ENCODE results near the gene ENOX1. TPM values are rescaled to one million over a fixed set of nuclear protein-coding genes. Genes with fewer than 3 reads are reported as not detected.

ENOX1 gene
- total and polyA plus RNA-seq, 2 of the 8 experiments (the other 6 are each of a cell fraction or from before 2014, with no cell fraction given), result 0.23 to 0.37 TPM

- POLR2A ChIA-PET (ENCODE audit: partially characterized antibody), result no interaction called here
- Histone ChIP-seq H4K20me1 (replicated peaks in 1 of 2; ENCODE audit: control insufficient read depth in 1 of 2, insufficient read depth in 2 of 2, low read length in 2 of 2) (no peaks in the 10 kb centered on the region), H3K4ac (replicated peaks; ENCODE audit: insufficient read length, low read depth, low read length) (no peak overlapping the region), H2BK5ac (ENCODE audit: low read depth, low read length) (no peak overlapping the region), H2AFZ (ENCODE audit: low read length) (no peak overlapping the region), H3K79me1 (ENCODE audit: low read depth, low read length) (no peaks in the 10 kb centered on the region), H4K5ac (ENCODE audit: insufficient read length, low read depth, low read length) (no peak overlapping the region), H3K18ac (ENCODE audit: extremely low read depth, low read length) (no peak overlapping the region), H2AK5ac (ENCODE audit: low read depth, low read length) (no peak overlapping the region), H3K4me1 (replicated peaks in 1 of 4; ENCODE audit: control insufficient read depth in 3 of 4, insufficient read depth in 4 of 4, low read length in 3 of 4) (no peaks in the 10 kb centered on the region; a peak in 1 of 7 replicates), H3K36me3 (ENCODE audit: control insufficient read depth in 2 of 4, insufficient read depth in 4 of 4, low read length in 3 of 4) (no peaks in the 10 kb centered on the region), H2BK20ac (ENCODE audit: low read length) (no peak overlapping the region), H2BK15ac (ENCODE audit: low read length) (no peak overlapping the region), H4K91ac (replicated peaks; ENCODE audit: insufficient read length, low read length) (no peak overlapping the region), H3K56ac (replicated peaks; ENCODE audit: insufficient read length, low read depth, low read length) (no peak overlapping the region), H4K8ac (ENCODE audit: extremely low read depth, insufficient read depth, low read length) (no peak overlapping the region), H3K14ac (ENCODE audit: insufficient read length) (no peak overlapping the region), H3K4me2 (ENCODE audit: insufficient read depth in 1 of 2, low read depth in 2 of 2, low read length in 2 of 2) (no peak overlapping the region), H2BK120ac (replicated peaks; ENCODE audit: low read depth, low read length) (no peak overlapping the region), H3K79me2 (ENCODE audit: control insufficient read depth in 1 of 2, insufficient read depth in 2 of 2, low read length in 2 of 2) (no peaks in the 10 kb centered on the region), H3K9me3 (ENCODE audit: insufficient read depth in 2 of 2, low read depth in 1 of 2, low read length in 1 of 2) (peaks cover 0 to 4% of the 10 kb centered on the region in 2 experiments; a peak in 2 of 4 replicates), H3K23me2 (ENCODE audit: low read depth, low read length) (no peaks in the 10 kb centered on the region), H3K27ac (ENCODE audit: low read depth, low read length) (no peak overlapping the region), H3K23ac (ENCODE audit: insufficient read length) (no peak overlapping the region), H3K9ac (replicated peaks in 1 of 4; ENCODE audit: extremely low read depth in 1 of 4, low read depth in 3 of 4, low read length in 3 of 4) (no peak overlapping the region), H3K4me3 (ENCODE audit: extremely low read depth in 1 of 4, insufficient read depth in 2 of 4, low read depth in 3 of 4, low read length in 4 of 4) (no peak overlapping the region), H2BK12ac (ENCODE audit: low read depth, low read length) (no peak overlapping the region), H3K27me3 (replicated peaks in 1 of 4; ENCODE audit: control insufficient read depth in 3 of 4, extremely low read depth in 1 of 4, insufficient read depth in 3 of 4, low read length in 3 of 4) (no peaks in the 10 kb centered on the region)
- TF ChIP-seq SRF (IDR thresholded peaks at IDR 0.05; ENCODE audit: low read depth, low read length) (no peak), SP1 (IDR thresholded peaks at IDR 0.05; ENCODE audit: low read depth, low read length) (no peak), HDAC2 (IDR thresholded peaks at IDR 0.05; ENCODE audit: borderline replicate concordance in 1 of 2, low read depth in 2 of 2, low read length in 2 of 2) (no peak), MAFK (IDR thresholded peaks at IDR 0.05; ENCODE audit: low read depth, low read length) (no peak), KDM4A (IDR thresholded peaks at IDR 0.05; ENCODE audit: low read depth, low read length, severe bottlenecking) (no peak)
- DNase-seq (ENCODE audit: low read depth in 1 of 2, low spot score in 2 of 2) (no peak), FAIRE-seq (no peak)
- WGBS, 2 experiments (ENCODE audit: extremely low coverage in 1 of 2, insufficient coverage in 1 of 2, insufficient read length in 1 of 2, insufficient replicate concordance in 2 of 2, low coverage in 1 of 2, low lambda C conversion rate in 2 of 2, missing lambda C conversion rate in 1 of 2), result 89% methylated on average over 6 of the region's 6 CpGs; no CpG with 5 or more reads in 1 of the 2 experiments
- CTCF ChIA-PET (ENCODE audit: partially characterized antibody), result interaction anchor here (1.2 kb wide), 1 partner anchor 20 kb away, joined by 3 read pairs; no protein-coding TSS in a partner anchor
Observed at GRCh38 chr13:43166644-43167457, 619.9 kb downstream of the ENOX1 start.

Measured in H1 (cell line).